Measurements from ENCODE around the gene PSRC1. TPM values are rescaled to one million over a fixed set of nuclear protein-coding genes. Genes with fewer than 3 reads are reported as not detected.

The PSRC1 gene
- total and polyA plus RNA-seq, 4 experiments from 2014 or later, result 0.17 to 0.31 (median 0.23) TPM

- no peak overlapping the region for H3K4me3 Mint-ChIP-seq
- Histone ChIP-seq H3K27me3 (ENCODE audit: insufficient read depth, low read length) (no peaks in the 10 kb centered on the region), H3K27ac (ENCODE audit: low read depth, low read length) (no peak overlapping the region), H3K36me3 (ENCODE audit: insufficient read depth, low read length) (no peaks in the 10 kb centered on the region), H3K4me3 (ENCODE audit: low read length in 2 of 2) (no peak overlapping the region), H3K4me1 (ENCODE audit: insufficient read depth, low read length) (no peaks in the 10 kb centered on the region), H3K9me3 (ENCODE audit: control insufficient read depth in 1 of 2, low read length in 2 of 2) (no peaks in the 10 kb centered on the region)
- DNase-seq, result no peak
- no peaks in the 10 kb centered on the region for H3K27me3 Mint-ChIP-seq
- no peak overlapping the region for H3K27ac Mint-ChIP-seq
- POLR2A ChIA-PET (ENCODE audit: partially characterized antibody), result no interaction called here
- H3K4me1 Mint-ChIP-seq, result peaks cover 0 to 2% (median 0%) of the 10 kb centered on the region in 4 donors
- intact Hi-C loops (cut with micrococcal nuclease), result no loop called here
- H3K36me3 Mint-ChIP-seq, result no peaks in the 10 kb centered on the region
- H3K9me3 Mint-ChIP-seq, result no peaks in the 10 kb centered on the region
- CTCF ChIA-PET (ENCODE audit: partially characterized antibody), result interaction anchor here (0.6 to 0.8 kb wide), 2 partner anchors 15 to 261 kb away, joined by 3 read pairs; no protein-coding TSS in a partner anchor
Measured at GRCh38 chr1:109271458-109271857, 11.5 kb downstream of the PSRC1 start.

- Mint-ChIP-seq H3K4me1 (peaks cover 0 to 2% (median 0%) of the 10 kb centered on the region in 4 donors), H3K27ac (no peak overlapping the region), H3K36me3 (no peaks in the 10 kb centered on the region), H3K4me3 (no peak overlapping the region), H3K27me3 (no peaks in the 10 kb centered on the region), H3K9me3 (no peaks in the 10 kb centered on the region)
- no peaks in the 10 kb centered on the region for H3K36me3 ChIP-seq (ENCODE audit: insufficient read depth, low read length)
- intact Hi-C loops (cut with micrococcal nuclease), result no loop called here
- no peak for DNase-seq
- H3K27me3 ChIP-seq (ENCODE audit: insufficient read depth, low read length), result no peaks in the 10 kb centered on the region
- no peak overlapping the region for H3K27ac ChIP-seq (ENCODE audit: low read depth, low read length)
- no peaks in the 10 kb centered on the region for H3K4me1 ChIP-seq (ENCODE audit: insufficient read depth, low read length)
- ChIA-PET CTCF (ENCODE audit: partially characterized antibody) (interaction anchor here (0.6 kb wide), 1 partner anchor 16 kb away, joined by 3 read pairs; no protein-coding TSS in a partner anchor), POLR2A (ENCODE audit: partially characterized antibody) (no interaction called here)
- H3K4me3 ChIP-seq (ENCODE audit: low read length in 2 of 2), result no peak overlapping the region
- H3K9me3 ChIP-seq (ENCODE audit: control insufficient read depth in 1 of 2, low read length in 2 of 2), result no peaks in the 10 kb centered on the region
Measured at GRCh38 chr1:109270623-109271317, 12.2 kb downstream of the PSRC1 start.

- no peaks in the 10 kb centered on the region for H3K4me1 ChIP-seq (ENCODE audit: insufficient read depth, low read length)
- Mint-ChIP-seq H3K9me3 (no peaks in the 10 kb centered on the region), H3K4me1 (peaks cover 0 to 2% (median 0%) of the 10 kb centered on the region in 4 donors), H3K27me3 (no peaks in the 10 kb centered on the region), H3K4me3 (no peak overlapping the region), H3K36me3 (no peaks in the 10 kb centered on the region), H3K27ac (peak overlapping the region in 1 of 7 donors; percentile 6)
- H3K9me3 ChIP-seq (ENCODE audit: control insufficient read depth in 1 of 2, low read length in 2 of 2), result no peaks in the 10 kb centered on the region
- no peaks in the 10 kb centered on the region for H3K27me3 ChIP-seq (ENCODE audit: insufficient read depth, low read length)
- H3K36me3 ChIP-seq (ENCODE audit: insufficient read depth, low read length), result no peaks in the 10 kb centered on the region
- ChIA-PET CTCF (ENCODE audit: partially characterized antibody) (no interaction called here), POLR2A (ENCODE audit: partially characterized antibody) (no interaction called here)
- no peak overlapping the region for H3K27ac ChIP-seq (ENCODE audit: low read depth, low read length)
- H3K4me3 ChIP-seq (ENCODE audit: low read length in 2 of 2), result no peak overlapping the region
- intact Hi-C loops (cut with micrococcal nuclease), result no loop called here
- DNase-seq, result no peak
Measured at GRCh38 chr1:109269981-109270622, 12.8 kb downstream of the PSRC1 start.

- H3K9me3 Mint-ChIP-seq, result no peaks in the 10 kb centered on the region
- Histone ChIP-seq H3K9me3 (ENCODE audit: control insufficient read depth in 1 of 2, low read length in 2 of 2) (no peaks in the 10 kb centered on the region), H3K27me3 (ENCODE audit: insufficient read depth, low read length) (no peaks in the 10 kb centered on the region), H3K4me3 (ENCODE audit: low read length in 2 of 2) (no peak overlapping the region), H3K27ac (ENCODE audit: low read depth, low read length) (no peak overlapping the region), H3K4me1 (ENCODE audit: insufficient read depth, low read length) (no peaks in the 10 kb centered on the region), H3K36me3 (ENCODE audit: insufficient read depth, low read length) (no peaks in the 10 kb centered on the region)
- ChIA-PET POLR2A (ENCODE audit: partially characterized antibody) (no interaction called here), CTCF (ENCODE audit: partially characterized antibody) (interaction anchor here (0.8 to 1.1 kb wide), 2 partner anchors 220 to 263 kb away, joined by 3 to 4 read pairs; no protein-coding TSS in a partner anchor)
- H3K36me3 Mint-ChIP-seq, result no peaks in the 10 kb centered on the region
- H3K27ac Mint-ChIP-seq, result no peak overlapping the region
- H3K4me1 Mint-ChIP-seq, result peaks cover 0 to 2% (median 0%) of the 10 kb centered on the region in 4 donors
- H3K4me3 Mint-ChIP-seq, result no peak overlapping the region
- DNase-seq, result no peak
- no peaks in the 10 kb centered on the region for H3K27me3 Mint-ChIP-seq
- intact Hi-C loops (cut with micrococcal nuclease), result no loop called here
Measured at GRCh38 chr1:109269212-109269980, 13.5 kb downstream of the PSRC1 start.

GRCh38 chr1:109268431-109269211 is 14.3 kb downstream of the PSRC1 start:
- Histone ChIP-seq H3K9me3 (ENCODE audit: control insufficient read depth in 1 of 2, low read length in 2 of 2) (no peaks in the 10 kb centered on the region), H3K27me3 (ENCODE audit: insufficient read depth, low read length) (no peaks in the 10 kb centered on the region), H3K4me3 (ENCODE audit: low read length in 2 of 2) (no peak overlapping the region), H3K27ac (ENCODE audit: low read depth, low read length) (no peak overlapping the region), H3K4me1 (ENCODE audit: insufficient read depth, low read length) (no peaks in the 10 kb centered on the region), H3K36me3 (ENCODE audit: insufficient read depth, low read length) (no peaks in the 10 kb centered on the region)
- Mint-ChIP-seq H3K36me3 (no peaks in the 10 kb centered on the region), H3K4me1 (peaks cover 0 to 2% (median under 1%) of the 10 kb centered on the region in 4 donors), H3K4me3 (no peak overlapping the region), H3K27me3 (no peaks in the 10 kb centered on the region), H3K27ac (no peak overlapping the region), H3K9me3 (no peaks in the 10 kb centered on the region)
- intact Hi-C loops (cut with micrococcal nuclease), result no loop called here
- CTCF ChIA-PET (ENCODE audit: partially characterized antibody), result interaction anchor here (0.8 to 1.6 kb wide), 3 partner anchors 10 to 264 kb away, joined by 3 to 7 read pairs (median 4); no protein-coding TSS in a partner anchor
- POLR2A ChIA-PET (ENCODE audit: partially characterized antibody), result no interaction called here
- no peak for DNase-seq

- Histone ChIP-seq H3K27me3 (ENCODE audit: insufficient read depth, low read length) (no peaks in the 10 kb centered on the region), H3K4me3 (ENCODE audit: low read length in 2 of 2) (no peak overlapping the region), H3K27ac (ENCODE audit: low read depth, low read length) (no peak overlapping the region), H3K9me3 (ENCODE audit: control insufficient read depth in 1 of 2, low read length in 2 of 2) (no peaks in the 10 kb centered on the region), H3K36me3 (ENCODE audit: insufficient read depth, low read length) (no peaks in the 10 kb centered on the region), H3K4me1 (ENCODE audit: insufficient read depth, low read length) (no peaks in the 10 kb centered on the region)
- Mint-ChIP-seq H3K9me3 (no peaks in the 10 kb centered on the region), H3K36me3 (no peaks in the 10 kb centered on the region), H3K27ac (no peak overlapping the region), H3K27me3 (peaks cover 0 to 2% of the 10 kb centered on the region in 2 donors), H3K4me1 (peaks cover 0 to 4% (median 2%) of the 10 kb centered on the region in 4 donors), H3K4me3 (no peak overlapping the region)
- ChIA-PET POLR2A (ENCODE audit: partially characterized antibody) (no interaction called here), CTCF (ENCODE audit: partially characterized antibody) (interaction anchor here (1.6 kb wide), 1 partner anchor 11 kb away, joined by 7 read pairs; no protein-coding TSS in a partner anchor)
- no peak for DNase-seq
- intact Hi-C loops (cut with micrococcal nuclease), result no loop called here
Measured at GRCh38 chr1:109267743-109268300, 15.1 kb downstream of the PSRC1 start.
